Renal pelvis (tissue), 4 donors: ENCODE measurements around the gene NLRP9. TPM values are rescaled to one million over a fixed set of nuclear protein-coding genes. Genes with fewer than 3 reads are reported as not detected.

Experiments used
- DNase-seq: peaks from one replicate; pipeline ENCODE4 v3.0.0-alpha.2; 2013
- polyA plus RNA-seq, 3 donors: library from polyadenylated mRNA; unstranded; fragments of 120-200 nt; gene quantifications; one replicate each; pipeline ENCODE4 v1.2.1, GENCODE V29; 2013; ENCODE audit not compliant: insufficient read length in 3 of 3

NLRP9 gene
- polyA plus RNA-seq, 3 donors = 0.05 TPM; not detected in 2

DNA sequence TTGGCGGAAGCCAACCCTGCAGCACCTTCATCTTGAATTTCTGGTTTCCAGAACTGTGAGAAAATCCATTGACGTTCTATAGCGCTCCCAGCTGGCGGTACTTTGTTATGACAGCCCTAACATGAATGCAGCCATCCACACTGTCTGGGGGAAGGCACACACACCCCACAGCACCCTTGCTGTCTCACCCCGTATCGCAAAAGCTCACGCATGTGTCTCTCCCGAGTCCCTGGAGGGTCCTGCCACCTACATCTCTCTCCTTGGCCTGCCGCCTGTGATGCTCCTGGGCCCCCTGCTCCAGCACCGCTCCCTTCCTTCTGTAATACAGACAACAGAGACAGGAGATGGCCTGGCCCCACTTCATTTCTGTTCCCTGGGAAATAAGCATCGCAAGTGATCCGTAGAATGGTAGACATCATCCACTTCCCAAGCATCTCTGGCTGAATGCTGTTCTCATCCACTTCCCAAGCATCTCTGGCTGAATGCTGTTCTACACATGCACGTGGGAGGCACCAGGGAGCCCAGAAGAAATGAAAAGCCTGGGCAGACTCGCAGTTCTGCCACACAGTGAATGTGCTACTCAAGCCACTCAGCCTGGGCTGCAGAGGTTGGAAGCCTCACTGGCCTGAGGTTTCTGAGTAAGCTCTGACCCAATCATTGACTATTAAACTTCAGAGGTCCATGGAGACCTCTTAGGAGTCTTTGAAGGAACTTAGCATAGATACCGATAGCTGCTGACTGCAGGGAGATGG, 33.5 kb downstream of the NLRP9 start:
- no peak for DNase-seq

DNA sequence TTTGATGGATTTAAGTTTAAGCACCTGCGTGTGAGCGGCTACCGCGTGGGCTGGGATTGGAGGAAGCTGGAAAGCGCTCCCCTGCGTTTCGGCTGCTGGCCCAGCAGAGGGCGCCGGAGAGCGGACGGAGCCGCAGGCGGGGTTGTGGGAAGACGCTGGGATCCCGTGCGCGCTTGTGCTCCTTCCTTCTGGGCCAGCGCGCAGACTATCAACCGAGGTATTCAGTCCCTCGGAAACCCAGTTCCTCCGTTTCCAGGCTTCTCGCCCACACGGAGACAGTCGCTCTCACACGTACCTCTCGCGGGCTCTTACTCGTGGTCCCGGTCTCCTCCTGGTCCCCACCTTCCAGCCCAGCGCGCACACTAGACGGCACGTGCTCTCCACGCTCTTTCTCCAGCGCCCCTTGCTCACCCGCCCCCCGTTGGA, 34.4 kb downstream of the NLRP9 start:
- DNase-seq = peak; percentile 11

DNA sequence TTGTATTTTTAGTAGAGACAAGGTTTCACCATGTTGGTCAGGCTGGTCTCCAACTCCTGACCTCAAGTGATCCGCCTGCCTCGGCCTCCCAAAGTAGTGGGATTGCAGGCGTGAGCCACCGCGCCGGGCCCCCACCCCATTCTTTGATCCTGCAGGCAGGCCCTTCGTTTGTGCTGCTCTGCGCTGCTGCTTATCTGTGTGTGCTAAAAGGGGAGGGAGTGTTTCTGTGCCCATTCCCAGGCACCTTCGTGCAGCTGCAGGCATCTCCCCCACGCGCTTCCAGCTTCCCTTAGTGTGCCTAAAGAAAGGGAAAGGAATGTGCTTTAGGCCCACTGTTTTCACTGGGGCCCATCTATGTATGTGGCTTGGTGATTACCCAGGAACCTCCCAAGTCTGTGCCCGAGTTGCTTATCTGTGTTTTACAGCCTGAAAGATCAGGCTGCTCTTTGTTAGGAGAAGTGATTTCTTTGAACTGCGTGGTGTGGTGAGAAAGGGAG, 36.0 kb downstream of the NLRP9 start:
- DNase-seq = no peak

GRCh38 chr19:55700813-55701212, 37.4 kb downstream of the NLRP9 start:
- DNase-seq = no peak

DNA sequence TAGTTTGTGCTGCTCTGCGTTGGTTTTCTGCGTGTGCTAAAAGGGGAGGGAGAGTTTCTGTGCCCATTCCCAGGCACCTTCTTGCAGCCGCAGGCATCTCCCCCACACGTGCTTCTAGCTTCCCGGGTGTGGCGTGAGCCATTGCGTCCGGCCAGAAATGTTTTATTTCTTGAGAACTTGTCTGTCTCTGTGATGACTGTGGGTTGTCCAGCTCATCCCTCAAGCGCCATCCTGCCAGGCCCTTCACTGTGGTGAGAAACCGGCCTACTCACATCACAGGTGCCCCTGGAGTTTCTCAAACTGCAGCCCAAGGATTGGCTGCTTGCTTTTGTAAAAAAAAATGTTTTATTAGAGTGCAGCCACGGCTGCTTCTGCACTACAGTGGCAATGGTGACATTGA, 39.0 kb downstream of the NLRP9 start:
- DNase-seq = no peak

DNA sequence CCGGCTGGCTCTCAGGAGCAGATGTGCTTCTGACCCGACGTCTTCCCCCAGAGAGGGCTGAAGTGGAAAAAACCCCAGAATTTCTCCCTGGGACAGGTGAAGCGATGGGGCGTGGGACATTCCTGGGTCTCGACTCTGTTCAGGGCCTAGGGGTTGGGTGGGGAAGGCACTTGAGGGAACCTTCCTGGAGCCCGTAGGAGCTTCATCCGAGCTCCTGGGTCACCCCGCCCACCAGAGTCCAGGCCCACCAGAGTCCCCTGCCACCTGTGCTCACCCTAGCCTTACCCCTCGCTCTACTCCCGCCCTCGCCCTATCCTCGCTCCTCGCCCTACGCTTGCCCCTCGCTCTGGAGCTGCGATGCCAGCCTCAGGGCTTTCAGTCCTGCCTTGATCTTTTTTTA, 39.9 kb downstream of the NLRP9 start:
- DNase-seq = no peak

DNA sequence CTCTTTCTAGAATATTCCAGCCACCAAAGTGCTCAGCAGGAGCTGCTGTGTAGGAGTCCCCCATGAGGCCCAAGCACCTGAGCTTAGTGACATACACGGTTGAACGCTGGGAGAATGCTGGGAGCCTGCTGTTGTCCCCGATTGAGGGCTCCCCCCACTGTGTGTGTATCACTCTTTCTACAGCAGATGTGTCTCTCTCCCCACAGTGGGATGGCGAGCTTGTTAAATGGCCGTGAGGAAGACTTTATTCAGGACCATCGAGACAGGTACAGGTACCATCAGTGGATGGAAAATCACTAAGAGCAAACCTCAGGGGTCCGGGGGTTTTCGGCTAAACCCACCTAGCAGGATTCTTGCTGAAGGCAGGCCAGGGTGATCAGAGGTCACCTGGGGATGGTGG, 40.5 kb downstream of the NLRP9 start:
- DNase-seq = no peak

GRCh38 chr19:55697069-55697440, 41.1 kb downstream of the NLRP9 start:
- no peak for DNase-seq

DNA sequence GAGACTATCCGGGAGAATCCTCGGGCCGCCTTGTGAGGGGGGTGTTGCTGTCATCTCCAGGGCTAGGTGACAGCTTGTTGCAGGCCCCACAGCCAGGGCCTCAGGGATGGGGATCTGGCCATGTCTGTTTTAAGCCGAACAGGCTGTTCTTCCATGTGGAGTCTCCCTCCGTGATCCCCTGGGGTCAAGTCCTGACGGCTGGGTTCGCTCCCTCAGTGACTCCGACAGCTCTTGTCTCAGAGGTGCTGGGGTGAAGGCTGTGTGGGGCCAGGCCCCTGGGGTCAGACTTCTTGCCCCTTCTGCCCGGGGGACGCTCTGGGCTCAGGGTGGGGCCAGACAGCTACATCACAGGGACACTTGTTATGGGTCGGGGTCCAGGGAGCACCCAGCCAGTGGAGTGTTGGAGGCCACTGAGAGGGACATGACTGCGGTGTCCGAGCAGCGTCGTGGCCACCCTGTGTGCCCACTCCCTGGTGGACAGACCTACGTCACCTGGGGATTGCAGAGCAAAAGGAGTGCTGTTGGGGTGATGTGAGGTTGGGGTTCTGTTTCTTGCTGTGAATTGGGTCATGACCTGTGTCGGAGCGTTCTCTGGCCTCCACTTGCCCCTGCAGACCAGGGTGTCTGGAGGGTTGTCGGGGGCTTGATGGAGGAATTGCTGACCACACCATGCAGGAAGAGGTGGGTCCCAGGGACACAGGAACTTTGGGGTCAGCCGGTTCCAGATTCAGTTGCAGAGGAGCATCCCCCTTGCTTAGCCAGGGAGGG, 41.7 kb downstream of the NLRP9 start:
- no peak for DNase-seq

DNA sequence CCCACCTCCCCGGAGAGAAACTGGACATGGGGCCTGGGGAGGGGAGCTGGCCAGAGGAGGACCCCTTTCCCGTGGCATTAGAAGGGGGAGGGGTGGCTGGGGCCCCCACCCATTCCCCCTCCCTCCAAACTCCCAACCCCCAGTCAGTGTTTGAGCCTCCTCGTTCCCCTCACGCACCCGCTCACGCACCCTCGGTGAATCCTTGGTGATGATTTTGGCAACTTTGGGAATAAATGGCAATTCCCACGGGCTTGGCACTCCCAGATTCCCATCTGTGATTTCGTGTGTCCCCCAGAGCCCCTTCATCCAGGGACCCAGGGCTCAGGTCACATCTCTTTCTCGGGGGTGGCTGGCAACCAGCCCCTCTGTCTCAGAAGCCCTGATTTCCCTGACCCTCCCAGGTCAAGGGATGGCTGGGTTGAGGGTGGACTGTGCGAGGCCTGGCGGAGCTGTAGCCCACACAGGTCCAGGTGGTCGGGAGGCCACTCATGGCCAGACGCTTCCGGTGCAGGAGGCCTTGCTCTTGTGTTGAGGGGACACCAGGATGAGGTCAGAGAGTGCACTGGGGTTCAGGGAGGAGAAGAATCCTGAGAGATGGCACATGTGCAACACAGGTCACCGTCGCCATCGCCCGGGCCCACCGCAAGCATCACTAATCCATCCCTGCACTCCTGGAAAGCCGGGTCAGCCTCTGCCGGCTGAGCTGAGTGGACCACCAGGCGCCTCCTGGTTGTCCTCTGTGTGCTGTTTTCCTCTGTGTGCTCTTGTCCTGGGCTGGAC, 42.5 kb downstream of the NLRP9 start:
- no peak for DNase-seq

DNA sequence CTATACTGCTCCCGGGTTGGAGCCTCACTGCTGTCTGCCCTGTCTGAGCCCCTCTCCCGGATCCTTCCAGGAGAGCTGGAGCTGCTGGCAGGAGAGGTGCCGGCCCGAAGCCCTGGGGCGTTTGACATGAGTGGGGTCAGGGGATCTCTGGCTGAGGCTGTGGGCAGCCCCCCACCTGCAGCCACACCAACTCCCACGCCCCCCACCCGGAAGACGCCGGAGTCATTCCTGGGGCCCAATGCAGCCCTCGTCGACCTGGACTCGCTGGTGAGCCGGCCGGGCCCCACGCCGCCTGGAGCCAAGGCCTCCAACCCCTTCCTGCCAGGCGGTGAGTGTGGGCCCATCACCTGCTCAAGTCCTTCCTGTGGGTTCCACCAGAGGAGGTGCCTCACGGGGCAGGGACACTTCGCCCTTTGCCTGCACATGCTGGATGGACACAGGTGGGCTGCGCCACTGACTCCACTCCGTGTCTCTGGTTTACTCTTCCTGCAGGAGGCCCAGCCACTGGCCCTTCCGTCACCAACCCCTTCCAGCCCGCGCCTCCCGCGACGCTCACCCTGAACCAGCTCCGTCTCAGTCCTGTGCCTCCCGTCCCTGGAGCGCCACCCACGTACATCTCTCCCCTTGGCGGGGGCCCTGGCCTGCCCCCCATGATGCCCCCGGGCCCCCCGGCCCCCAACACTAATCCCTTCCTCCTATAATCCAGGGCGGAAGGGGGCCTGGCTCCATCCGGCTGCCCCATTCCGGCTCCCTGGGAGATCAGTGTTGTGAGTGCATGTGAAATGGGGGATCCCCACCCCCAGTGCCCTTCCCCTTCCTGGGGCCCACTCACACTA, 43.3 kb downstream of the NLRP9 start:
- no peak for DNase-seq

- DNase-seq = no peak
These were observed 44.0 kb downstream of the NLRP9 start for GRCh38 chr19:55694241-55694655.

DNA sequence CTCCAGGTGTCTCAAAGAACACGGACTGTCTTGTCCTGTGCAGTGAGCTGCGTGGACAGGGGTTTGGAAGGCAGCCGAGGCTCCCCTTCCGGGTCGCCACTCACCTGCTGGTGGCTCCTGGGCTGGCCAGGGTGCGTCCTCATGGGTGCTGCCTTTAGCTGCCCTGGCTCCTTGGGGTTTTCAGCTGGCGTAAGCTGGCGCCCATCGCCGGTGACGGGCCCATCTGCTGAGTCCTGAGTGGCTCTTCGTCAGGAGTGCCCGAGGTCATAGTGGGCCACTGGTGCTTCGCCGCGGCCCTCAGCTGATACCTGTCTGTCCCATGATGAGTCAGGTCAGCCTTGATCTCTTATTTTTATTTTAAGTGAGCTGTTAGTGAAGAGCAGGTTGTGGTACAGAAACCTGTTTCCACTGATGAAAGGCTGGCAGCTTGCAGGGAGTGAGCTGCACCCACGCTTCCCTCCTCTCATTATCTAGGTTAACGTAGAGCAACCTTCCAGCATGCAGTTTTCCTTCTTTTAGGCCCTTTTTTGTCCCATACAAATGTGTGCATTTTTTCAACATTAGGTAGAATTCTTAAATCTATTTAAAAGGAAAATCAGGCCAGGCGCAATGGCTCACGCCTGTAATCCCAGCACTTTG, 44.7 kb downstream of the NLRP9 start:
- no peak for DNase-seq

GRCh38 chr19:55692681-55693081, 45.5 kb downstream of the NLRP9 start:
- no peak for DNase-seq

DNA sequence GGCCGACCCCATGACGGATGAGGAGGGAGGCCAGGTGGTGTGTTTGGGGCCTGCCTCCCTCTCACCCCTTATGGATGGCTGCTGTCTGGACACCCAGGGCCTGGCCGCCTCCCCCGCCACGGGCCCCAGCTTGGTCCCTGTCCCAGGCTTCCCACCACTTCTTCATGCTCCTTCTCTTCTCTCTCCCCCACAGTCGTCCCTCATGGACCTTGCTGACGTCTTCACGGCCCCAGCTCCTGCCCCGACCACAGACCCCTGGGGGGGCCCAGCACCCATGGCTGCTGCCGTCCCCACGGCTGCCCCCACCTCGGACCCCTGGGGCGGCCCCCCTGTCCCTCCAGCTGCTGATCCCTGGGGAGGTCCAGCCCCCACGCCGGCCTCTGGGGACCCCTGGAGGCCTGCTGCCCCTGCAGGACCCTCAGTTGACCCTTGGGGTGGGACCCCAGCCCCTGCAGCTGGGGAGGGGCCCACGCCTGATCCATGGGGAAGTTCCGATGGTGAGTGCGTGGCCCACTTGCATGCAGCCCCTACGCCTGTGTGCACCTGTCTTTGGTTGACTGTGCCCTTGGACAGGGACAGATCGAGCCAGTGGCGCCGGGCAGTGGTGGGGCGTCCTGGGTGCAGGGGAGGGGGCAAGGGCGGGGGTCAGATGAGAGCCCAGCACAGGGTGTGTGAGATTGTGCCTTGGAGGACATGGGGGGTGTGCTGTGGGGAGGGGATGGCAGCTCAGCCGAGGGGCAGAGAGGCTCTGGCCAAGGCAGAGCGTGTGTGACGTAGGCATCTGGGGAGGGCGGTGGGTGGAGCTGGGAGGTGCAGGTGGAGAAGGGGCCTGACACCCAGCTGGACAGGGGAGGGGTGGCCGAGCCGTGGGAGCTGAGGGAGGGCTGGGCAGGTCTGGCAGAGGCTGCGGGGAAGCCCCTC, 46.4 kb downstream of the NLRP9 start:
- DNase-seq = no peak

DNA sequence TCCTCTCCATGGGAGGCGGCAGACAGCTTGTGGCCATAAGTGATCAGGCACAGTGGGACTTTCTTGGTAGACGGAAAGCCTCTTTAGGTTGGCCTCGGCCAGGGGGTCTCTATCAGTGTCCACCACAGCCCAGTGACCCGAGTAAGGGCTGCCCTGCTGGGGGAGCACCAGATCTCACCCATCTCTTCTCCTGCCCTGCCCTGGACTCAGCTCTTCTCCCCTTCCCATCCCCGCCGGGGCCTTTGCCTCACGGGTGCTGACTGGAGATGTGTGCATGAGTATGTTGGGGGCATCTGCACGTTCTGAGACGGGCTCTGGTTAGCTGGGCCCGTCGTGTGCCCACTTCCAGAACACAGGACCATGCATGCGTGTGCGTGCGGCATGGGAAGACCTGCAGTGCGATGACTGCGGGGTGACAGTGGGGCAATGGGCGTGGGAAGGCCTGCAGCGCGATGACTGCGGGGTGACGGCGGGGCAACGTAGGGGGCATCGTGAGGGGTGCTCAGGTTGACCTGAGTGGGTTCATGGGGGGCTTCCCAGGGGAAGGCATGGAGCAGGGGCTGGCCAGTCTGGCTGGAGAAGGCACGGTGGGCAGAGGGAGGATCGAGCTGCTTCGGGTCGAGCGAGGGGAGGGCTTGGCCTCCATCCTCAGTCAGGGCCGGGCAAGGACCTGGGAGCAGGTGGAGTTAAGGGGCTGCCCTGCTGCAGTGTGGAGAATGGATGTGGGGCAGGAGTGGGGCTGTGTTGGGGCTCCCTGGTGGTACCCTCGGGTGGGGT, 47.2 kb downstream of the NLRP9 start:
- no peak for DNase-seq

DNA sequence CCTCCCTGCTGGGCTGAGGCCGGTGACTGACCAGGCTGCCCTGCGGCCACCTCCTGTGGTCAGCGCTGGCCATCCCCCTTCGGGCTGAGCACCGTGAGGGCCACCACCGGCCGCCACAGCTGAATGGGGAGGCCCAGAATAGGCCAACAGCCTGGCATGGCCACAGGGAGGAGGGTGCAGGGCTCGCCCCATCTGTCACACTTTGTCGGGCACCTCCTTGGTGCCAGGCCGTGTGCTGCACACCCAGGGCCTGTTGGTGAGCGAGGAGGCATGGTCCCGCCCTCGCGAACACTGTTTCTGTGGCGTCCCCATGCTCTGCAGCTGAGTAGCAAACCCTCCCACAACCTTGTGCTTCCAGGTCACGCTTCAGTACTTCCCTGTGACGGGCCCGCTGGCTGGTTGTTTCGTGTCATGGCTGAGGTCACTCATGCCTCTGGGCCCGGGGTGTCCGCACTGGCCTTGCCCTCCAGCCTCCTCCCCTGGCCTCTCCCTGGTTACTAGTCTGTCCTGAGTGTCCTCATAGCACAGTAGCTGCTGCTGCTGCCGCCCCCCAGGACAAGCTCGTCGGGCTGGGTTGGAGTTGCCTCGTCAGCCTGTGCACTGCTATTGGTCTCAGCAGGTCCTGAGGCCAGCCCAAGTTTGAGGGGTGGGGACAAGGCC, 48.0 kb downstream of the NLRP9 start:
- peak; percentile 37 for DNase-seq

- DNase-seq = no peak
These were observed 48.6 kb downstream of the NLRP9 start for GRCh38 chr19:55689411-55690108.
